ENCODE measurements around the gene MAPK8IP3. TPM values are rescaled to one million over a fixed set of nuclear protein-coding genes. Genes with fewer than 3 reads are reported as not detected.

The MAPK8IP3 gene
- total RNA-seq, 1 donor from 2014 or later, result 201 TPM

DNA sequence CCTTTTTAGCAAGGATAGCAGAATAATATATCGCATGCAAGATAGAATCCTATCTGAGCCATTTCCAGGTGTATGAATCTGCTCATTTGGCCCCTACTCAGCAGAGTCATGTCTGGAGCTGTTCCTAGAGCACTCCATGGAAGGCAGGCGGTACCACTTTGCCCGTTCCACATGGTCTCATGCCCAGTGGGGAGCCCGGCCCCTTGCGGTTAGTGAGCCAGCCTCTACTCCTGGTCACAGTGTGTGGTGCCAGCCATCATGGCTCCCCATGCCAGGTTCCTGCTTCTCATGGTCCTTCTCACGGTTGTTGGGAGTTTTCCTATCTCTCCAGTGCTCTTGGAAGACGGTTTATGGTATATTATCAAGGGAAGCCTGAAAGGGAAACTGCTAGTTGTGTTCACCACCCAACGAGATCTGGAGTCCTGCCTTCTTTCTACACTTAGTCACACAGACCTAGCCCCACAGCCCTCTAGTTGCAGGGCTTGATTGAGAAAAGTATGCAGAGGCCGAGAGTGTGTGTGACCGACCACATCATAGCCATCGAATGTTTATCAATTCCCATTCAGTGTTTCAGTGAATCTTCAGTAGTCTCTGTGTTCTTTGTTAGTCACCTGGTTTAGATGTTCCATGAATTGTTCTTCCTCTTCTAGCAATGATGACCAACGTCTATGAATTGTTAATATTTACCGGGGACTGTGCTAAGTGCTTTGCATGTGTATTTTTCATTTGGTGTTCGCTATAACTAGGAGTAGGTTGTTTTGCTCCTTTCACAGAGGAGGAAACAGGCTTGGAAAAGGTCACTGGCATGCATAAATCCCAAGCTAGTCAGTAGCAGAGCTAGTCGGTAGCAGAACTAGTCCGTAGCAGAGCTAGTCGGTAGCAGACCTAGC is 18.3 kb upstream of the MAPK8IP3 start:
- no peak overlapping the region for H3K27ac Mint-ChIP-seq
- no peak for TF ChIP-seq CTCF (IDR thresholded peaks at IDR 0.05)

DNA sequence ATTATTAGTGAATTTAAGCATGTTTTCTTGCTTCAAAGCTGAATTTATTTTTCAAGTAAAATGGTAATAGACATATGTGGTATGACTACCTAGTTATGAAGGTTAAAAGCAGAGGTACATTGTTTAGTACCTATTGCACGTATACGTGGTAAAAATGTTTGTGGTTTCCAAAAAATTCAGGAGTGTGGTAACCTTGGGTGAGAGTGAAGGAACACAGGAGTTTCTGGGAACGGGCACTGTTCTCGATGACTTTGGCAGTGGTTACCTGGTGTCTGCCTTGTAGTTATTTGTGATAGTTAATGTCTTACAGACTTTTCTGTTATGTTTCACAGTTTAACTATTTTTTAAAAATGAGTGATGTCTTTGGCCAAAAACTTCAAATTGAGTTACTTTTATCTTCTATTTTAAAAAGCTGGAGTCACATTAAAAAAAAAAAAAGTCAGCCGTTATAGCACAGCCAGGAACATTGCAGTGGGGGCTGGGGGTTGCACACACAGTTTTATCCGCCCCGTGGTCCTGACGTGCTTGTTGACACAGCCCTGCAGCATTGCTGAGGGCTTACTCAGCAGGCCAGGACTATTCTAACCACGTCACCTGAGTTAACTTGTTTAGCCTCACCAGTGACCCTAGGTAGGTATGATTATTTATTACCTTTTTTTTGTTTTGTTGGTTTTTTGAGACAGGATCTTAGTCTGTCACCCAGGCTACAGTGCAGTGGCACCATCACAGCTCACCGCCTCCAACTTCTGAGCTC is 17.0 kb upstream of the MAPK8IP3 start:
- H3K9me3 Mint-ChIP-seq, result no peaks in the 10 kb centered on the region
- no peaks in the 10 kb centered on the region for H3K4me1 Mint-ChIP-seq
- no peak for DNase-seq
- CTCF ChIA-PET, result no interaction called here
- H3K36me3 Mint-ChIP-seq (ENCODE audit: low read depth), result peaks cover 86% of the 10 kb centered on the region
- intact Hi-C loops (cut with micrococcal nuclease), result no loop called here
- H3K27ac Mint-ChIP-seq, result no peak overlapping the region
- no peaks in the 10 kb centered on the region for H3K27me3 Mint-ChIP-seq
- no peak for TF ChIP-seq CTCF (IDR thresholded peaks at IDR 0.05)
- POLR2A ChIA-PET, result no interaction called here
- no peak for ATAC-seq (ENCODE audit: low read depth)
- H3K4me3 Mint-ChIP-seq, result no peak overlapping the region

More for the DNA sequence above, 18.3 kb upstream of the MAPK8IP3 start:
- POLR2A ChIA-PET, result no interaction called here
- Mint-ChIP-seq H3K4me1 (no peaks in the 10 kb centered on the region), H3K36me3 (ENCODE audit: low read depth) (peaks cover 80% of the 10 kb centered on the region), H3K9me3 (no peaks in the 10 kb centered on the region), H3K4me3 (no peak overlapping the region), H3K27me3 (no peaks in the 10 kb centered on the region)
- DNase-seq (no peak), ATAC-seq (ENCODE audit: low read depth) (no peak)
- CTCF ChIA-PET, result no interaction called here
- intact Hi-C loops (cut with micrococcal nuclease), result no loop called here

GRCh38 chr16:1689853-1690252 is 16.1 kb upstream of the MAPK8IP3 start:
- intact Hi-C loops (cut with micrococcal nuclease), result no loop called here
- CTCF ChIA-PET, result no interaction called here
- TF ChIP-seq CTCF (IDR thresholded peaks at IDR 0.05), result no peak
- no peak overlapping the region for H3K27ac Mint-ChIP-seq
- H3K9me3 Mint-ChIP-seq, result no peaks in the 10 kb centered on the region
- POLR2A ChIA-PET, result no interaction called here
- no peaks in the 10 kb centered on the region for H3K27me3 Mint-ChIP-seq
- ATAC-seq (ENCODE audit: low read depth) (no peak), DNase-seq (no peak)
- H3K36me3 Mint-ChIP-seq (ENCODE audit: low read depth), result peaks cover 90% of the 10 kb centered on the region
- H3K4me1 Mint-ChIP-seq, result no peaks in the 10 kb centered on the region
- H3K4me3 Mint-ChIP-seq, result no peak overlapping the region

GRCh38 chr16:1690810-1691209 is 15.2 kb upstream of the MAPK8IP3 start:
- TF ChIP-seq CTCF (IDR thresholded peaks at IDR 0.05), result no peak
- Mint-ChIP-seq H3K4me1 (no peaks in the 10 kb centered on the region), H3K36me3 (ENCODE audit: low read depth) (peaks cover 87% of the 10 kb centered on the region), H3K4me3 (no peak overlapping the region), H3K9me3 (no peaks in the 10 kb centered on the region), H3K27ac (no peak overlapping the region), H3K27me3 (no peaks in the 10 kb centered on the region)
- POLR2A ChIA-PET, result no interaction called here
- intact Hi-C loops (cut with micrococcal nuclease), result no loop called here
- CTCF ChIA-PET, result interaction anchor here (1.7 to 2.0 kb wide), 2 partner anchors 15 to 33 kb away, joined by 4 to 5 read pairs; partner anchors contain the start of gene MAPK8IP3
- DNase-seq (no peak), ATAC-seq (ENCODE audit: low read depth) (no peak)

DNA sequence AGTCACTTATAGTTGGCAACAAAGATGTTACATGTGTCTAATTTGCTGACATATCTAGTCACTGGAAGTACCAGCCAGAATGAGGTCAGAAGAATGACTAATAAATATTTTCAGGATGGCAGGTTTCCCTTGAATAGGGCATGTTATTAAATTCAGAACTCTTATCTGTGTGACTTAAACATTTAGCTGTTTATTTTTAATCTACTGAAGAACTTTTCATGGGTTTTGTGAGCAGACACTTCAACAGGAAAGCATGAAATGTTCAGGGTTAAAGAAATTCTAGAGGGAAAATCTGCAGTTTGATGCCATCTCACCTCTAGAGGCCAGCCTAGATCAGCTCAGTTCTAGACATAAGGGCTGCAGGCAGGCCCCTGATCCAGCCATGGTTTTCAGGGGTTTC is 14.7 kb upstream of the MAPK8IP3 start:
- no peaks in the 10 kb centered on the region for H3K27me3 Mint-ChIP-seq
- no peaks in the 10 kb centered on the region for H3K4me1 Mint-ChIP-seq
- no peaks in the 10 kb centered on the region for H3K9me3 Mint-ChIP-seq
- no peak for DNase-seq
- no peak overlapping the region for H3K27ac Mint-ChIP-seq
- no peak overlapping the region for H3K4me3 Mint-ChIP-seq
- intact Hi-C loops (cut with micrococcal nuclease), result no loop called here
- ChIA-PET POLR2A (no interaction called here), CTCF (interaction anchor here (1.7 to 2.0 kb wide), 2 partner anchors 15 to 33 kb away, joined by 4 to 5 read pairs; partner anchors contain the start of gene MAPK8IP3)
- TF ChIP-seq CTCF (IDR thresholded peaks at IDR 0.05), result no peak
- ATAC-seq (ENCODE audit: low read depth), result no peak
- H3K36me3 Mint-ChIP-seq (ENCODE audit: low read depth), result peaks cover 85% of the 10 kb centered on the region

All from activated B cell treated with CpG ODN at 0.5 μM for 24 hours (primary cell).